GM23338 (cell line): ENCODE data around the gene OGT. TPM values are rescaled to one million over a fixed set of nuclear protein-coding genes. Genes with fewer than 3 reads are reported as not detected.
A peak's percentile ranks its signal among the peaks of the same experiment; 100 is the strongest.

Experiments used
- ATAC-seq: fragments of 200-7000 bp; cut with Tn5 transposase; 3 replicates; pipeline ENCODE4 v1.9.1; 2020
- DNase-seq: peaks from one replicate; pipeline ENCODE4 v3.0.0-alpha.2; 2015; ENCODE audit warnings: low spot score
- H2AFZ ChIP-seq: fragments of 200-600 bp; sonication (generic); 2 replicates; pipeline ENCODE4 v1.8.0; 2016; ENCODE audit warnings: antibody characterized with exemption, mild to moderate bottlenecking, moderate library complexity
- H3F3A ChIP-seq: fragments of 200-600 bp; sonication (generic); replicated peaks from 2 replicates; pipeline ENCODE4 v1.8.0; 2017; ENCODE audit warnings: antibody characterized with exemption, mixed run types, low read depth
- H3K27ac ChIP-seq: fragments of 200-600 bp; sonication (generic); 2 replicates; pipeline ENCODE4 v1.6.1; 2016; ENCODE audit warnings: low read depth
- H3K27me3 ChIP-seq: fragments of 200-600 bp; sonication (generic); 2 replicates; pipeline ENCODE4 v1.8.0; 2016; ENCODE audit warnings: mild to moderate bottlenecking, mixed run types, moderate library complexity; ENCODE audit not compliant: insufficient read depth
- H3K36me3 ChIP-seq: fragments of 200-600 bp; sonication (generic); 2 replicates; pipeline ENCODE4 v1.8.0; 2016; ENCODE audit warnings: mild to moderate bottlenecking; ENCODE audit not compliant: insufficient read depth
- H3K4me1 ChIP-seq: fragments of 200-600 bp; sonication (generic); 2 replicates; pipeline ENCODE4 v1.8.0; 2016; ENCODE audit warnings: mild to moderate bottlenecking, moderate library complexity; ENCODE audit not compliant: insufficient read depth
- H3K4me2 ChIP-seq: fragments of 200-600 bp; sonication (generic); 2 replicates; pipeline ENCODE4 v1.7.1; 2017; ENCODE audit warnings: mixed run types
- H3K4me3 ChIP-seq: fragments of 200-600 bp; sonication (generic); 2 replicates; pipeline ENCODE4 v1.6.1; 2016; ENCODE audit warnings: mixed run types
- H3K79me2 ChIP-seq: fragments of 200-600 bp; sonication (generic); replicated peaks from 2 replicates; pipeline ENCODE4 v1.8.0; 2017; ENCODE audit warnings: mild to moderate bottlenecking; ENCODE audit not compliant: insufficient read depth
- H3K9me2 ChIP-seq: fragments of 200-600 bp; sonication (generic); 2 replicates; pipeline ENCODE4 v1.8.0; 2017; ENCODE audit not compliant: insufficient read depth
- H4K20me1 ChIP-seq: fragments of 200-600 bp; sonication (generic); replicated peaks from 2 replicates; pipeline ENCODE4 v1.8.0; 2017; ENCODE audit warnings: mild to moderate bottlenecking; ENCODE audit not compliant: insufficient read depth
- H3K27ac Mint-ChIP-seq: 2 replicates; pipeline ENCODE4 v1.8.0; 2020; ENCODE audit warnings: inconsistent platforms, mild to moderate bottlenecking, moderate library complexity, mixed read lengths
- H3K27me3 Mint-ChIP-seq: 3 replicates; pipeline ENCODE4 v1.8.0; 2022; ENCODE audit warnings: low read depth, mild to moderate bottlenecking, moderate library complexity, mixed read lengths, inconsistent platforms; ENCODE audit not compliant: insufficient read depth, poor library complexity
- H3K36me3 Mint-ChIP-seq: 3 replicates; pipeline ENCODE4 v1.8.0; 2021; ENCODE audit warnings: low read depth, mild to moderate bottlenecking, inconsistent platforms, moderate library complexity, mixed read lengths
- H3K4me1 Mint-ChIP-seq: 3 replicates; pipeline ENCODE4 v1.8.0; 2020; ENCODE audit warnings: mild to moderate bottlenecking, inconsistent platforms, mixed read lengths
- H3K4me3 Mint-ChIP-seq: 3 replicates; pipeline ENCODE4 v1.8.0; 2021; ENCODE audit warnings: moderate library complexity, mild to moderate bottlenecking, inconsistent platforms, mixed read lengths
- H3K9me3 Mint-ChIP-seq: 3 replicates; pipeline ENCODE4 v1.8.0; 2020; ENCODE audit warnings: moderate library complexity, mild to moderate bottlenecking, inconsistent platforms, mixed read lengths
- CREB1 ChIP-seq: fragments of 250-450 bp; sonication (Bioruptor Pico); IDR thresholded peaks from 2 replicates; pipeline ENCODE4 v1.5.0; 2020; ENCODE audit warnings: low read depth, mild to moderate bottlenecking, moderate library complexity
- CTCF ChIP-seq, 2 experiments: fragments of 200-600 bp in 1 of 2; sonication (generic) in 1 of 2; conservative IDR thresholded peaks; 2 replicates each; pipeline versions ENCODE4 v1.5.1 to v1.6.1; 2016 to 2017; ENCODE audit warnings: antibody characterized with exemption in 2 of 2, low read depth in 2 of 2, mild to moderate bottlenecking in 2 of 2, moderate library complexity in 1 of 2
- ETS1 ChIP-seq: IDR thresholded peaks from 2 replicates; pipeline ENCODE4 v1.6.1; 2016; ENCODE audit warnings: antibody characterized with exemption
- EZH2phosphoT487 ChIP-seq: fragments of 200-600 bp; sonication (generic); IDR thresholded peaks from one replicate; pipeline ENCODE4 v1.8.1; 2018; ENCODE audit warnings: antibody characterized with exemption; ENCODE audit not compliant: unreplicated experiment
- JUNB ChIP-seq: IDR thresholded peaks from one replicate; pipeline ENCODE4 v1.6.1; 2016; ENCODE audit warnings: antibody characterized with exemption; ENCODE audit not compliant: unreplicated experiment
- NANOG ChIP-seq: IDR thresholded peaks from 2 replicates; pipeline ENCODE4 v1.6.1; 2016; ENCODE audit warnings: antibody characterized with exemption, borderline replicate concordance
- POLR2AphosphoS5 ChIP-seq: IDR thresholded peaks from 2 replicates; pipeline ENCODE4 v1.6.1; 2016; ENCODE audit warnings: antibody characterized with exemption, low read depth
- STAT1 ChIP-seq: IDR thresholded peaks from one replicate; pipeline ENCODE4 v1.6.1; 2016; ENCODE audit warnings: antibody characterized with exemption; ENCODE audit not compliant: unreplicated experiment
- ZNF114 ChIP-seq: fragments of 250-450 bp; sonication (Bioruptor Pico); IDR thresholded peaks from 2 replicates; pipeline ENCODE4 v1.5.0; 2020; ENCODE audit warnings: mild to moderate bottlenecking, moderate library complexity
- polyA plus RNA-seq: library from polyadenylated mRNA; unstranded; fragments of >200 nt; fragmentation: Nextera tagmentation; extraction: Ambion mirVana; gene quantifications from 2 replicates; pipeline ENCODE4 v1.2.1, GENCODE V29; 2016
- total RNA-seq: library from RNA; depleted of rRNA; stranded (reverse); fragments of >200 nt; shearing (Covaris generic); gene quantifications from 2 replicates; pipeline ENCODE4 v1.2.3, GENCODE V29; 2014
- TF ChIP-seq, protein P1 (sequence below): fragments of 250-450 bp; sonication (Bioruptor Pico); IDR thresholded peaks from 2 replicates; pipeline ENCODE4 v1.5.0; 2020; ENCODE audit warnings: mild to moderate bottlenecking, moderate library complexity

The OGT gene
- total and polyA plus RNA-seq, 2 experiments from 2014 or later, result 43.3 to 163 TPM

- no peaks in the 10 kb centered on the region for H3F3A ChIP-seq
- no peaks in the 10 kb centered on the region for H3K9me3 Mint-ChIP-seq
- peaks cover 87% of the 10 kb centered on the region for H3K36me3 Mint-ChIP-seq
- H3K4me3 Mint-ChIP-seq, result no peak overlapping the region
- TF ChIP-seq CTCF (conservative IDR thresholded peaks at IDR 0.05; ENCODE audit: low read depth in 2 of 2) (0 out of 4 replicates have a peak, but pooled peaks of 1 of the 2 experiments have one; percentile 10), ZNF114 (CRISPR knock-in tag) (no peak)
- no peak overlapping the region for H3K4me3 ChIP-seq
- H2AFZ ChIP-seq, result no peak overlapping the region
- H3K27ac Mint-ChIP-seq, result no peak overlapping the region
- H4K20me1 ChIP-seq, result no peaks in the 10 kb centered on the region
- H3K79me2 ChIP-seq, result no peaks in the 10 kb centered on the region
- H3K27ac ChIP-seq, result no peak overlapping the region
- no peaks in the 10 kb centered on the region for H3K4me1 ChIP-seq
- H3K4me1 Mint-ChIP-seq, result no peaks in the 10 kb centered on the region
- peaks cover 1% of the 10 kb centered on the region for H3K27me3 Mint-ChIP-seq
- no peaks in the 10 kb centered on the region for H3K27me3 ChIP-seq
- H3K36me3 ChIP-seq, result peaks cover 69% of the 10 kb centered on the region
- ATAC-seq (no peak), DNase-seq (no peak)
- H3K9me2 ChIP-seq, result no peaks in the 10 kb centered on the region
- no peak overlapping the region for H3K4me2 ChIP-seq
These were observed 31.0 kb downstream of the OGT start for GRCh38 chrX:71563921-71564320.

DNA sequence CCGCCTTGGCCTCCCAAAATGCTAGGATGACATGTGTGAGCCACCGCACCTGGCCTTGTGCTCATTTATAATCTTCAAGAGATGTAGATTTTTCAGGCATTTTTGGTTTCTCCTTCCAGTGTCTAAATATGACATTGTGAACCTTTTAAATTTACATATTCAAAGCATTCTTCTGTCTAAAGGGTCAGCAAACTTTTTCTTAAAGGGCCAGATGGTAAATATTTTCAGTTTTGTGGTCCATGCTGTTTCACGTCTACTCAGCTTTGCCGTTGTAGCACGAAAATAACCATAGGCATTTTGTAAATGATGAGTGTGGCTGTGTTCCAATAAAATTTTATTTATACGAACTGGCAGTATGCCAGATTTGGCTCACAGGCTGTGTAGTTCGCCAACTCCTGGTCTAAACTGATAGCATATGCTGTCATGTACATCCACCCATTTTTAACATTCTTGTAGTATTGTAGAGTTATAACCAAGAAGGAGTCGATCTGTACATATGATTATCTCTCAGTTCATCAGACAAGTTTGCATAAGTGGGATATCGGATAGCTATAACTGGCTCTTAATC is 32.7 kb downstream of the OGT start:
- Histone ChIP-seq H3F3A (no peaks in the 10 kb centered on the region), H3K4me2 (no peak overlapping the region), H3K27ac (no peak overlapping the region), H3K4me1 (no peaks in the 10 kb centered on the region), H3K79me2 (no peaks in the 10 kb centered on the region), H3K4me3 (no peak overlapping the region), H3K27me3 (no peaks in the 10 kb centered on the region), H4K20me1 (no peaks in the 10 kb centered on the region), H3K36me3 (peaks cover 61% of the 10 kb centered on the region), H2AFZ (no peak overlapping the region), H3K9me2 (no peaks in the 10 kb centered on the region)
- Mint-ChIP-seq H3K27ac (no peak overlapping the region), H3K4me3 (no peak overlapping the region), H3K4me1 (no peaks in the 10 kb centered on the region), H3K9me3 (no peaks in the 10 kb centered on the region), H3K36me3 (peaks cover 87% of the 10 kb centered on the region), H3K27me3 (peaks cover 2% of the 10 kb centered on the region)
- ATAC-seq (no peak), DNase-seq (no peak)
- TF ChIP-seq EZH2phosphoT487 (no peak), CREB1 (CRISPR knock-in tag) (no peak), CTCF (conservative IDR thresholded peaks at IDR 0.05; ENCODE audit: low read depth in 2 of 2) (no peak), JUNB (no peak), NANOG (no peak), ZNF114 (CRISPR knock-in tag) (no peak), POLR2AphosphoS5 (no peak), ETS1 (no peak), STAT1 (no peak)
- TF ChIP-seq, protein P1, sequence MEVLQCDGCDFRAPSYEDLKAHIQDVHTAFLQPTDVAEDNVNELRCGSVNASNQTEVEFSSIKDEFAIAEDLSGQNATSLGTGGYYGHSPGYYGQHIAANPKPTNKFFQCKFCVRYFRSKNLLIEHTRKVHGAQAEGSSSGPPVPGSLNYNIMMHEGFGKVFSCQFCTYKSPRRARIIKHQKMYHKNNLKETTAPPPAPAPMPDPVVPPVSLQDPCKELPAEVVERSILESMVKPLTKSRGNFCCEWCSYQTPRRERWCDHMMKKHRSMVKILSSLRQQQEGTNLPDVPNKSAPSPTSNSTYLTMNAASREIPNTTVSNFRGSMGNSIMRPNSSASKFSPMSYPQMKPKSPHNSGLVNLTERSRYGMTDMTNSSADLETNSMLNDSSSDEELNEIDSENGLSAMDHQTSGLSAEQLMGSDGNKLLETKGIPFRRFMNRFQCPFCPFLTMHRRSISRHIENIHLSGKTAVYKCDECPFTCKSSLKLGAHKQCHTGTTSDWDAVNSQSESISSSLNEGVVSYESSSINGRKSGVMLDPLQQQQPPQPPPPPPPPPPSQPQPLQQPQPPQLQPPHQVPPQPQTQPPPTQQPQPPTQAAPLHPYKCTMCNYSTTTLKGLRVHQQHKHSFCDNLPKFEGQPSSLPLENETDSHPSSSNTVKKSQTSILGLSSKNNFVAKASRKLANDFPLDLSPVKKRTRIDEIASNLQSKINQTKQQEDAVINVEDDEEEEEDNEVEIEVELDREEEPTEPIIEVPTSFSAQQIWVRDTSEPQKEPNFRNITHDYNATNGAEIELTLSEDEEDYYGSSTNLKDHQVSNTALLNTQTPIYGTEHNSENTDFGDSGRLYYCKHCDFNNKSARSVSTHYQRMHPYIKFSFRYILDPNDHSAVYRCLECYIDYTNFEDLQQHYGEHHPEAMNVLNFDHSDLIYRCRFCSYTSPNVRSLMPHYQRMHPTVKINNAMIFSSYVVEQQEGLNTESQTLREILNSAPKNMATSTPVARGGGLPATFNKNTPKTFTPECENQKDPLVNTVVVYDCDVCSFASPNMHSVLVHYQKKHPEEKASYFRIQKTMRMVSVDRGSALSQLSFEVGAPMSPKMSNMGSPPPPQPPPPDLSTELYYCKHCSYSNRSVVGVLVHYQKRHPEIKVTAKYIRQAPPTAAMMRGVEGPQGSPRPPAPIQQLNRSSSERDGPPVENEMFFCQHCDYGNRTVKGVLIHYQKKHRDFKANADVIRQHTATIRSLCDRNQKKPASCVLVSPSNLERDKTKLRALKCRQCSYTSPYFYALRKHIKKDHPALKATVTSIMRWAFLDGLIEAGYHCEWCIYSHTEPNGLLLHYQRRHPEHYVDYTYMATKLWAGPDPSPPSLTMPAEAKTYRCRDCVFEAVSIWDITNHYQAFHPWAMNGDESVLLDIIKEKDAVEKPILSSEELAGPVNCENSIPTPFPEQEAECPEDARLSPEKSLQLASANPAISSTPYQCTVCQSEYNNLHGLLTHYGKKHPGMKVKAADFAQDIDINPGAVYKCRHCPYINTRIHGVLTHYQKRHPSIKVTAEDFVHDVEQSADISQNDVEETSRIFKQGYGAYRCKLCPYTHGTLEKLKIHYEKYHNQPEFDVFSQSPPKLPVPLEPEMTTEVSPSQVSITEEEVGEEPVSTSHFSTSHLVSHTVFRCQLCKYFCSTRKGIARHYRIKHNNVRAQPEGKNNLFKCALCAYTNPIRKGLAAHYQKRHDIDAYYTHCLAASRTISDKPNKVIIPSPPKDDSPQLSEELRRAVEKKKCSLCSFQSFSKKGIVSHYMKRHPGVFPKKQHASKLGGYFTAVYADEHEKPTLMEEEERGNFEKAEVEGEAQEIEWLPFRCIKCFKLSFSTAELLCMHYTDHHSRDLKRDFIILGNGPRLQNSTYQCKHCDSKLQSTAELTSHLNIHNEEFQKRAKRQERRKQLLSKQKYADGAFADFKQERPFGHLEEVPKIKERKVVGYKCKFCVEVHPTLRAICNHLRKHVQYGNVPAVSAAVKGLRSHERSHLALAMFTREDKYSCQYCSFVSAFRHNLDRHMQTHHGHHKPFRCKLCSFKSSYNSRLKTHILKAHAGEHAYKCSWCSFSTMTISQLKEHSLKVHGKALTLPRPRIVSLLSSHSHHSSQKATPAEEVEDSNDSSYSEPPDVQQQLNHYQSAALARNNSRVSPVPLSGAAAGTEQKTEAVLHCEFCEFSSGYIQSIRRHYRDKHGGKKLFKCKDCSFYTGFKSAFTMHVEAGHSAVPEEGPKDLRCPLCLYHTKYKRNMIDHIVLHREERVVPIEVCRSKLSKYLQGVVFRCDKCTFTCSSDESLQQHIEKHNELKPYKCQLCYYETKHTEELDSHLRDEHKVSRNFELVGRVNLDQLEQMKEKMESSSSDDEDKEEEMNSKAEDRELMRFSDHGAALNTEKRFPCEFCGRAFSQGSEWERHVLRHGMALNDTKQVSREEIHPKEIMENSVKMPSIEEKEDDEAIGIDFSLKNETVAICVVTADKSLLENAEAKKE (CRISPR knock-in tag), result no peak
